GM12873 (cell line): Measurements from ENCODE around the gene AGAP1.

Source experiments
- TF ChIP-seq, protein P1 (sequence below): IDR thresholded peaks from 2 replicates; pipeline ENCODE4 v1.5.1; 2012; ENCODE audit warnings: low read depth, mild to moderate bottlenecking, moderate library complexity, low read length, control low read depth; ENCODE audit not compliant: insufficient read depth; ENCODE audit errors: missing control alignments

The AGAP1 gene

DNA sequence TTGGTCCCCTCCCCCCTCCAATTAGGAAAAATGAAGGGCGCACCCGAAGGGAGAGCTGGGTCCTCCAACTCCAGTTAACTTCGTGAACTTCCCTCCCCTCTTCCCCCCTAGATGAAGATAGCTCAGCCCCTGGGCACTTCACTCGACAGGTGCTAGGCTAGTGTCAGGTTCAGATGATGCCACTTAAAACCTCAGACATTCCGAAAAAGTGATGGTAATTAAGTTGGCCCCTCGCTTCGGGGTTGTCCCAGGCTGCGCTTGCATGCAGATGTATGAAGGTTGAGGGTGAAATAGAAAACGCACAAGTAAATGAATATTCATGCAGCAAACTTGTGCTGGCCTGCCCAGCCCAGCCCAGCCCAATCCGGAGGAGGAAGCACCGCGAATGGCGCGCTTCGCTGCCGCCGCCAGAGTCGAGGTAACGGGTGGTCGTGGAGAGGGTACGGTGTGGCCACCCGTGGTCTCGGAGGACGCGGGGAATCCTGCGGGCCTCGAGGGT lies 677.4 kb downstream of the AGAP1 start:
- TF ChIP-seq, protein P1, sequence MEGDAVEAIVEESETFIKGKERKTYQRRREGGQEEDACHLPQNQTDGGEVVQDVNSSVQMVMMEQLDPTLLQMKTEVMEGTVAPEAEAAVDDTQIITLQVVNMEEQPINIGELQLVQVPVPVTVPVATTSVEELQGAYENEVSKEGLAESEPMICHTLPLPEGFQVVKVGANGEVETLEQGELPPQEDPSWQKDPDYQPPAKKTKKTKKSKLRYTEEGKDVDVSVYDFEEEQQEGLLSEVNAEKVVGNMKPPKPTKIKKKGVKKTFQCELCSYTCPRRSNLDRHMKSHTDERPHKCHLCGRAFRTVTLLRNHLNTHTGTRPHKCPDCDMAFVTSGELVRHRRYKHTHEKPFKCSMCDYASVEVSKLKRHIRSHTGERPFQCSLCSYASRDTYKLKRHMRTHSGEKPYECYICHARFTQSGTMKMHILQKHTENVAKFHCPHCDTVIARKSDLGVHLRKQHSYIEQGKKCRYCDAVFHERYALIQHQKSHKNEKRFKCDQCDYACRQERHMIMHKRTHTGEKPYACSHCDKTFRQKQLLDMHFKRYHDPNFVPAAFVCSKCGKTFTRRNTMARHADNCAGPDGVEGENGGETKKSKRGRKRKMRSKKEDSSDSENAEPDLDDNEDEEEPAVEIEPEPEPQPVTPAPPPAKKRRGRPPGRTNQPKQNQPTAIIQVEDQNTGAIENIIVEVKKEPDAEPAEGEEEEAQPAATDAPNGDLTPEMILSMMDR: no peak

DNA sequence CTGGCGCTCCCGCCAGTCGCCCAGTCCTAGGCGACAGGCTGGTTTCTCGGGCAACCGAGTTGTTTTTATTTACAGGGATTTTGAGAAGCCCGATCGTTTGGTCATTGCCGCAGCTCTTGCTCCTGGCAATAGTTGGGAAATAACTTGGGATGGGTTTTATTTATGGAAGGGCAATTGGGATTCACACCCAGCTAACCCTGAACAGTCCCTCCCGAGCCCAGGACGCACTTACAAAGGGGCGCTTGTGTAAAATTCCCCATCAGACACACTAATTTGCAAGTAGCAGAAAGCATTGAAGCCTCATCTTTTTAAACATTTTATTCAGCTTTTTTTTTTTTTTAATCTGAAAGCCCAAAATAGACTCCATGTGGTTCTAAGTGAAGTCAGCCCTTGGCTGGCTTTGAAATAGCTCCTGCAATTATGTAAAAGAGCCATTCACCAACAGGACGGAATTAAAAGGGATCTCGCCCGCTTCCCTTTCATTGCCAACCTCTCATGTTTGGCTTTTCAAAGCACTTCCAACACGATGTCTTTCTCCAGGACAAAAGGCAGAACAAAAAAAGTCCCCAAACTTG lies 677.9 kb downstream of the AGAP1 start:
- TF ChIP-seq, protein P1: no peak

DNA sequence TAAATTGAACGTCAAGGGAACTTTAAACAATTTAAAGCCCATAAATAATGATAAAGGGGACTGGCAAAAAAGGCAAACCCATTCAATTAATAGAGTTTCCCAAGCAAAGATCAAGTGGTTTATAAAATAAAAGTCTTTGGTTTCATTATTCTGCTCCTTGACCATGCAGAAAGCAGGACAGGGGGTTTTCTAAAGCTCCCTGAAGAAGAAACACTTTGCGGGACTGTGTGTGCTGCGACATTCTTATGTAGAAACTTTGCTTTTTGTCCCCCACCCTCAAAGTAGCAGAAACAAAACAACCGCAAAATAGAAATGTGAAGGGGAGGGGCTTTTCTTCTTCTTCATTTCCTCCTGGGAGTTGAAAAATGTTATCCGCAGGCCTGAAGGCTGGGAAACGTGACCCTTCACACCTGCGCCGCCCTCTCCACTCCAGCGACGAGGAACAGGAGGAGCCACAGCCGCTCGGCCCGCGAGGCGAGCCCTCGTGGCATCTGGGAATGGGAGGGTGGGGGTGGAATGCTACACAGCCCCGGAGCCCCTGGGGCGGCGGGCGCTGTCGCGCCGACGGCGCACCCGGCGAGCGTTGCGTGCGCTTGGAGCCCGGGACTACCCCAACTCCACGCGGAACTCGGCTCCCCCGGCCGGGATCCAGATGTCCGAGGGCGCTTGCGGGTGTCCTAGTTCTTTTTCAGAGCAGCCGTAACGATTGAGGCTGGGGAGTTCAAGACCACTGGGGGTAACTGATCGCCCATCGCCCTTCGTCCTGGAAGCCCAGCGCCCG lies 678.6 kb downstream of the AGAP1 start:
- TF ChIP-seq, protein P1: no peak

DNA sequence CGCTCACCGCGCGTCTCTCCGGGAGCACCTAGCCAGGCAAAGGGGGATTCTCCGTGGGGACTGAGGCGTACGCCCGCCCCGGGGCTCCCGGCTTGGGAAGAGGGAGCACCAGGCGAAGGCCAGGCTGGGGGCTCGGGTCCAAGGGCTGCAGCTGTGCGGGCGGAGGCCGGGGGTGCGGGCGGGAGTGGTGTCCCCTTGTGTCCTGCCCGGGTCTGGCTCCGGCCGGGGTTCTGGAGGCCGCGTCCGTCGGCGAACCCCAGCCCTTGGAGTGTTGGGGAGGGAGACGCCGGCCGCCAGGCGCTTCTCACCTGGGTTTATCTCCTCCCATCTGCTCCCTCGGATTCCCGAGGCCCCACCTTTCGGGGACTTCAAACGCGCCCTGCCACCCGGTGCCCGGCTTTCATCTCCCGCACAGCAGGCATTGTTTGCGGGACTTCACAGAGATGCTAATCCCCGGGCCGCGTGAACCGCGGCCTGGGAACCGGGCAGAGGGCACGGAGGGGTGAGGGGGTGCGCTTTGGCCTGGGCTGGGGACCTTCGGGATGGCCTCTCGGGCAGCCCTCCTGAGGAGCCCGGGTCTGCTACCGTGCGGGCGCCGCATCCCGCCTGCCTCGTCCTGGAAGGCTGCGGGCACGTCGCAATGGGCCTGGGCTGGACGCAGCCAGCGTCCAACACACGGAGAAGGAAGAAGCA lies 679.3 kb downstream of the AGAP1 start:
- TF ChIP-seq, protein P1: no peak

DNA sequence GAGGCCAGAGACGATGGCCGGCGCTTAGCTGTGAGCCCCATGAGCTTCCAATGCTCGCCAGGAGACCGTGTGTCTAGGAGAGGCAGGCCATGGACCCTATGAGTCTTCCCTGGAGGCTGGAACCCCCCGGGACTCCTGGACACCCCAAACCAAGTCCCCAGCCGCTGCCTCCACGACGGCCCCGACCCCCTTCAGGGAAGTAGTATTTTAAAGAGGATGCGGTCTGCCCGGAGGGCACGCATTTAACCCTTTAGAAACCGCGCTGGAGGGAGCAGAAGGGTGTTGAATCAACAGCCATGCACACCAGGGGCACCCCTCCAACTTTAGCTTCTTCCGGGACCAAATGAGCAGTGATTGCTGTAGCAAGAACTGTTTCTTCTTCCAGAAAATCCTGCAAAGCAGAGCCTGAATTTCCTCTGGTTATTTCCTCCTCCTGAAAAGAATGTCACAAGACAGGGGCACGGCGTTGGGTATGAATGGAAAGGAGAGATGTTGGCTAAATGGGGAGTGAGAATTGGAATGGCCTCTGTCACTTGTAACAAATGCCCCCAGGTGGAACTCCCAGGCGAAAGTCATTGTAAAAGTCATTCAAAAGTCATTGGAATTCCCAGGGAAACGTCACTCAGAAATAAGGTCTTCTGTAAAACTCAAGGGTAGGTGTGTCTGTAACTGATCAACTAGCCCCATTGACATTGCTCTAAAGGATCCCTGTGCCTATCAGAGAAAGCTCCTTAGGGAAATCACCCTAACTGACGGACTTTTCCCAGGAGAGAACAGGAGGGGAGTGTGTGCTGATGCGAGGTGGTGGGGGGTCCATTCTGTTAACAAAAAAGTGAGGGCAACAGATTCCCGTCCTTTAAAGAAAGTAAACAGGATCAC lies 680.1 kb downstream of the AGAP1 start:
- TF ChIP-seq, protein P1: no peak

DNA sequence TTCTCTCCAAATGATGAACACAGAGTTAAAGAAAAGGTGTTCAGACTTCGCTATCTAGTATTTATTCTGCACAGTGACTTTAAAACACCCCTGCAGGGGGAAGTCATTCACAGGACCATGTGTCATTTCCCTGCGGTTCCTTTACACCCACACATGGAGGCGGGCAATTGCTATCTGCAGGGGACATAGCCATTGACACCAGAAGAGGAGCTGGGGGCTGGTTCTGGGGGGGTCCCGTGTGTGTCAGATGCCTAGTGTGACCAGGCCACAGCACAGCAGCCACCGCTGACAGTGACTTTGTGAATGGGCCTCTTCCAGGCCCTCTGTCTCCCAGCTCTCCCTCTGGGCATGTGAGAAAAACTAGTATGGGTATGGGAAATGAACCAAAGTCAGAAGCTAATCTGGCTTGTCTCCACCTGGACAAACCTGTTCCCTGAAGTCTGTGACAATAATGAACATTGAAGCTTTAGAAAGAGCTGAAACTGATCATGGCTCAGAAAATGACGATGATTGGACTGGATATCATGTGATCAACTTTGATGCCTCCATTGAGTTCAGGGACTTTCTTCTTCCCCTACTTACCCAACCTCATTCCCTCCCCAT lies 681.8 kb downstream of the AGAP1 start:
- TF ChIP-seq, protein P1: no peak
